Mammary epithelial cell (primary cell): ENCODE data around the gene KIF13A.
"Not testable (repeated sequence)": the region's sequence is repeated elsewhere in the genome, so short reads cannot be mapped to it uniquely, and the experiment has no call there.

Source experiments
- EZH2 ChIP-seq: IDR thresholded peaks from 2 replicates; pipeline ENCODE4 v1.6.1; 2012; ENCODE audit warnings: low read length, inconsistent platforms, borderline replicate concordance
- TF ChIP-seq, protein P1 (sequence below), 2 donors: IDR thresholded peaks in 1 of 2; conservative IDR thresholded peaks in 1 of 2; 2 replicates each; pipeline ENCODE4 v1.5.1; 2011 to 2012; ENCODE audit warnings: inconsistent platforms in 2 of 2, low read length in 2 of 2, mild to moderate bottlenecking in 2 of 2, control low read depth in 1 of 2, low read depth in 1 of 2; ENCODE audit not compliant: insufficient read depth in 1 of 2; ENCODE audit errors: extremely low read depth in 1 of 2

DNA sequence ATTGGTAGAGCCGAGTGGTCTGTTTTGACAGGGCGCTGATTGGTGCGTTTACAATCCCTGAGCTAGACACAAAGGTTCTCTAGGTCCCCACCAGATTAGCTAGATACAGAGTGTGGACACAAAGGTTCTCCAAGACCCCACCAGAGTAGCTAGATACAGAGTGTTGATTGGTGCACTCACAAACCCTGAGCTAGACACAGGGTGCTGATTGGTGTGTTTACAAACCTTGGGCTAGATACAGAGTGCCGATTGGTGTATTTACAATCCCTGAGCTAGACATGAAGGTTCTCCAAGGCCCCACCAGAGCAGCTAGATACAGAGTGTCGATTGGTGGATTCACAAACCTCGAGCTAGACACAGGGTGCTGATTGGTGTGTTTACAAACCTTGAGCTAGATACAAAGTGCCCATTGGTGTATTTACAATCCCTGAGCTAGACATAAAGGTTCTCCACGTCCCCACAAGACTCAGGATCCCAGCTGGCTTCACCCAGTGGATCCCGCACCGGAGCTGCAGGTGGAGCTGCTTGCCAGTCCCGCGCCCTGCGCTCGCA, 242.6 kb downstream of the KIF13A start:
- TF ChIP-seq, protein P1, sequence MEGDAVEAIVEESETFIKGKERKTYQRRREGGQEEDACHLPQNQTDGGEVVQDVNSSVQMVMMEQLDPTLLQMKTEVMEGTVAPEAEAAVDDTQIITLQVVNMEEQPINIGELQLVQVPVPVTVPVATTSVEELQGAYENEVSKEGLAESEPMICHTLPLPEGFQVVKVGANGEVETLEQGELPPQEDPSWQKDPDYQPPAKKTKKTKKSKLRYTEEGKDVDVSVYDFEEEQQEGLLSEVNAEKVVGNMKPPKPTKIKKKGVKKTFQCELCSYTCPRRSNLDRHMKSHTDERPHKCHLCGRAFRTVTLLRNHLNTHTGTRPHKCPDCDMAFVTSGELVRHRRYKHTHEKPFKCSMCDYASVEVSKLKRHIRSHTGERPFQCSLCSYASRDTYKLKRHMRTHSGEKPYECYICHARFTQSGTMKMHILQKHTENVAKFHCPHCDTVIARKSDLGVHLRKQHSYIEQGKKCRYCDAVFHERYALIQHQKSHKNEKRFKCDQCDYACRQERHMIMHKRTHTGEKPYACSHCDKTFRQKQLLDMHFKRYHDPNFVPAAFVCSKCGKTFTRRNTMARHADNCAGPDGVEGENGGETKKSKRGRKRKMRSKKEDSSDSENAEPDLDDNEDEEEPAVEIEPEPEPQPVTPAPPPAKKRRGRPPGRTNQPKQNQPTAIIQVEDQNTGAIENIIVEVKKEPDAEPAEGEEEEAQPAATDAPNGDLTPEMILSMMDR (conservative IDR thresholded peaks at IDR 0.05 in 1 of 2, IDR thresholded peaks at IDR 0.05 in 1 of 2; ENCODE audit: extremely low read depth in 1 of 2, insufficient read depth in 1 of 2, low read depth in 1 of 2, low read length in 2 of 2) = not testable (repeated sequence)
- TF ChIP-seq EZH2 = not testable (repeated sequence)
